Measurements from ENCODE around the gene CMPK1.
A peak's percentile ranks its signal among the peaks of the same experiment; 100 is the strongest.

The CMPK1 gene

GRCh38 chr1:47298025-47298699 is 35.4 kb upstream of the CMPK1 start:
- Histone ChIP-seq H3K4me1 (ENCODE audit: control insufficient read depth in 2 of 2, insufficient read depth in 1 of 2, low read depth in 1 of 2, low read length in 2 of 2) (no peaks in the 10 kb centered on the region), H3K4ac (ENCODE audit: low read length) (no peak overlapping the region), H3K27me3 (ENCODE audit: control insufficient read depth in 3 of 3, insufficient read depth in 3 of 3, low read depth in 1 of 3, low read length in 3 of 3) (no peaks in the 10 kb centered on the region), H2BK12ac (ENCODE audit: low read length) (no peak overlapping the region), H2BK5ac (ENCODE audit: low read length) (no peak overlapping the region), H3K9ac (ENCODE audit: low read depth, low read length, poor library complexity) (no peak overlapping the region), H4K8ac (ENCODE audit: low read depth, low read length) (no peak overlapping the region), H3K36me3 (replicated peaks in 1 of 2; ENCODE audit: control insufficient read depth in 2 of 2, insufficient read depth in 2 of 2, low read length in 2 of 2) (peaks cover 21 to 96% of the 10 kb centered on the region in 2 donors), H2AK5ac (ENCODE audit: low read depth, low read length) (no peak overlapping the region), H2BK120ac (ENCODE audit: low read depth, low read length) (no peak overlapping the region), H3K18ac (ENCODE audit: low read length) (no peak overlapping the region), H2AFZ (ENCODE audit: low read length) (no peak overlapping the region), H3K4me2 (ENCODE audit: insufficient read depth, low read length, poor library complexity, severe bottlenecking) (no peak overlapping the region), H3K23ac (ENCODE audit: low read depth, low read length, poor library complexity) (no peak overlapping the region), H3K79me1 (ENCODE audit: low read depth, low read length) (no peaks in the 10 kb centered on the region), H4K91ac (ENCODE audit: low read depth, low read length, poor library complexity) (no peak overlapping the region), H3K4me3 (ENCODE audit: low read length in 2 of 2) (no peak overlapping the region), H3K9me3 (replicated peaks in 1 of 2; ENCODE audit: control insufficient read depth in 2 of 2, insufficient read depth in 1 of 2, low read depth in 1 of 2, low read length in 2 of 2) (peaks cover 0 to 2% of the 10 kb centered on the region in 2 donors), H3K27ac (replicated peaks; ENCODE audit: low read length) (no peak overlapping the region), H3K14ac (ENCODE audit: low read length) (no peak overlapping the region), H2BK15ac (ENCODE audit: low read length) (no peak overlapping the region)
- no peak for DNase-seq (ENCODE audit: low spot score)

- H3K9me3 ChIP-seq (replicated peaks in 1 of 2; ENCODE audit: control insufficient read depth in 2 of 2, insufficient read depth in 1 of 2, low read depth in 1 of 2, low read length in 2 of 2): peaks cover 0 to 1% of the 10 kb centered on the region in 2 donors
- H3K36me3 ChIP-seq (replicated peaks in 1 of 2; ENCODE audit: control insufficient read depth in 2 of 2, insufficient read depth in 2 of 2, low read length in 2 of 2): peaks cover 24 to 91% of the 10 kb centered on the region in 2 donors
- no peak overlapping the region for H2BK5ac ChIP-seq (ENCODE audit: low read length)
- H3K27me3 ChIP-seq (ENCODE audit: control insufficient read depth in 3 of 3, insufficient read depth in 3 of 3, low read depth in 1 of 3, low read length in 3 of 3): no peaks in the 10 kb centered on the region
- no peaks in the 10 kb centered on the region for H3K4me1 ChIP-seq (ENCODE audit: control insufficient read depth in 2 of 2, insufficient read depth in 1 of 2, low read depth in 1 of 2, low read length in 2 of 2)
- H2BK120ac ChIP-seq (ENCODE audit: low read depth, low read length): no peak overlapping the region
- no peak overlapping the region for H3K9ac ChIP-seq (ENCODE audit: low read depth, low read length, poor library complexity)
- DNase-seq (ENCODE audit: low spot score): no peak
- no peak overlapping the region for H2BK12ac ChIP-seq (ENCODE audit: low read length)
- H4K8ac ChIP-seq (ENCODE audit: low read depth, low read length): no peak overlapping the region
- no peak overlapping the region for H4K91ac ChIP-seq (ENCODE audit: low read depth, low read length, poor library complexity)
- no peak overlapping the region for H3K18ac ChIP-seq (ENCODE audit: low read length)
- H3K4me2 ChIP-seq (ENCODE audit: insufficient read depth, low read length, poor library complexity, severe bottlenecking): no peak overlapping the region
- H3K27ac ChIP-seq (replicated peaks; ENCODE audit: low read length): no peak overlapping the region
- no CpG with 5 or more reads among the region's 2 CpGs for WGBS, 2 donors (ENCODE audit: extremely low coverage in 2 of 2, insufficient read length in 2 of 2, insufficient replicate concordance in 1 of 2)
- H3K4ac ChIP-seq (ENCODE audit: low read length): no peak overlapping the region
- H3K23ac ChIP-seq (ENCODE audit: low read depth, low read length, poor library complexity): no peak overlapping the region
- H2AK5ac ChIP-seq (ENCODE audit: low read depth, low read length): no peak overlapping the region
- H2BK15ac ChIP-seq (ENCODE audit: low read length): no peak overlapping the region
- no peak overlapping the region for H3K4me3 ChIP-seq (ENCODE audit: low read length in 2 of 2)
- peaks cover 3% of the 10 kb centered on the region for H3K79me1 ChIP-seq (ENCODE audit: low read depth, low read length)
- H3K14ac ChIP-seq (ENCODE audit: low read length): no peak overlapping the region
- H2AFZ ChIP-seq (ENCODE audit: low read length): no peak overlapping the region
Observed at GRCh38 chr1:47302472-47302871, 31.1 kb upstream of the CMPK1 start.

- H3K9me3 ChIP-seq (replicated peaks in 1 of 2; ENCODE audit: control insufficient read depth in 2 of 2, insufficient read depth in 1 of 2, low read depth in 1 of 2, low read length in 2 of 2): no peaks in the 10 kb centered on the region
- no peak overlapping the region for H4K8ac ChIP-seq (ENCODE audit: low read depth, low read length)
- H3K4me3 ChIP-seq (ENCODE audit: low read length in 2 of 2): no peak overlapping the region
- H2BK15ac ChIP-seq (ENCODE audit: low read length): no peak overlapping the region
- no peak overlapping the region for H3K27ac ChIP-seq (replicated peaks; ENCODE audit: low read length)
- DNase-seq (ENCODE audit: low spot score): no peak
- H3K9ac ChIP-seq (ENCODE audit: low read depth, low read length, poor library complexity): no peak overlapping the region
- no peak overlapping the region for H4K91ac ChIP-seq (ENCODE audit: low read depth, low read length, poor library complexity)
- no peak overlapping the region for H2BK12ac ChIP-seq (ENCODE audit: low read length)
- H2AK5ac ChIP-seq (ENCODE audit: low read depth, low read length): no peak overlapping the region
- peaks cover 3% of the 10 kb centered on the region for H3K79me1 ChIP-seq (ENCODE audit: low read depth, low read length)
- H3K4me1 ChIP-seq (ENCODE audit: control insufficient read depth in 2 of 2, insufficient read depth in 1 of 2, low read depth in 1 of 2, low read length in 2 of 2): no peaks in the 10 kb centered on the region
- no peak overlapping the region for H3K4ac ChIP-seq (ENCODE audit: low read length)
- no CpG with 5 or more reads among the region's 4 CpGs for WGBS, 2 donors (ENCODE audit: extremely low coverage in 2 of 2, insufficient read length in 2 of 2, insufficient replicate concordance in 1 of 2)
- peaks cover 6 to 64% of the 10 kb centered on the region in 2 donors for H3K36me3 ChIP-seq (replicated peaks in 1 of 2; ENCODE audit: control insufficient read depth in 2 of 2, insufficient read depth in 2 of 2, low read length in 2 of 2)
- H2BK5ac ChIP-seq (ENCODE audit: low read length): no peak overlapping the region
- H3K18ac ChIP-seq (ENCODE audit: low read length): no peak overlapping the region
- H3K27me3 ChIP-seq (ENCODE audit: control insufficient read depth in 3 of 3, insufficient read depth in 3 of 3, low read depth in 1 of 3, low read length in 3 of 3): no peaks in the 10 kb centered on the region
- no peak overlapping the region for H2AFZ ChIP-seq (ENCODE audit: low read length)
- no peak overlapping the region for H3K23ac ChIP-seq (ENCODE audit: low read depth, low read length, poor library complexity)
- no peak overlapping the region for H3K14ac ChIP-seq (ENCODE audit: low read length)
- H3K4me2 ChIP-seq (ENCODE audit: insufficient read depth, low read length, poor library complexity, severe bottlenecking): no peak overlapping the region
- no peak overlapping the region for H2BK120ac ChIP-seq (ENCODE audit: low read depth, low read length)
Observed at GRCh38 chr1:47309427-47309826, 24.2 kb upstream of the CMPK1 start.

- no peaks in the 10 kb centered on the region for H3K27me3 ChIP-seq (ENCODE audit: control insufficient read depth in 3 of 3, insufficient read depth in 3 of 3, low read depth in 1 of 3, low read length in 3 of 3)
- H2BK120ac ChIP-seq (ENCODE audit: low read depth, low read length): no peak within 1 kb of the TSS
- no peak within 1 kb of the TSS for H2BK12ac ChIP-seq (ENCODE audit: low read length)
- H3K18ac ChIP-seq (ENCODE audit: low read length): peak within 1 kb of the TSS; percentile 31
- H3K79me1 ChIP-seq (ENCODE audit: low read depth, low read length): no peaks in the 10 kb centered on the region
- no peak within 1 kb of the TSS for H3K9ac ChIP-seq (ENCODE audit: low read depth, low read length, poor library complexity)
- no peak within 1 kb of the TSS for H4K8ac ChIP-seq (ENCODE audit: low read depth, low read length)
- no peak within 1 kb of the TSS for H3K14ac ChIP-seq (ENCODE audit: low read length)
- H4K91ac ChIP-seq (ENCODE audit: low read depth, low read length, poor library complexity): no peak within 1 kb of the TSS
- peaks cover 0 to 3% of the 10 kb centered on the region in 2 donors for H3K4me1 ChIP-seq (ENCODE audit: control insufficient read depth in 2 of 2, insufficient read depth in 1 of 2, low read depth in 1 of 2, low read length in 2 of 2)
- H2AFZ ChIP-seq (ENCODE audit: low read length): peak within 1 kb of the TSS; percentile 90
- H3K23ac ChIP-seq (ENCODE audit: low read depth, low read length, poor library complexity): peak within 1 kb of the TSS; percentile 12
- no peak within 1 kb of the TSS for H3K4ac ChIP-seq (ENCODE audit: low read length)
- no peak within 1 kb of the TSS for H2BK5ac ChIP-seq (ENCODE audit: low read length)
- peaks cover 3 to 29% of the 10 kb centered on the region in 2 donors for H3K36me3 ChIP-seq (replicated peaks in 1 of 2; ENCODE audit: control insufficient read depth in 2 of 2, insufficient read depth in 2 of 2, low read length in 2 of 2)
- peak within 1 kb of the TSS; percentile 81 for H3K27ac ChIP-seq (replicated peaks; ENCODE audit: low read length)
- H3K9me3 ChIP-seq (replicated peaks in 1 of 2; ENCODE audit: control insufficient read depth in 2 of 2, insufficient read depth in 1 of 2, low read depth in 1 of 2, low read length in 2 of 2): no peaks in the 10 kb centered on the region
- H3K4me2 ChIP-seq (ENCODE audit: insufficient read depth, low read length, poor library complexity, severe bottlenecking): peak within 1 kb of the TSS; percentile 55
- H2AK5ac ChIP-seq (ENCODE audit: low read depth, low read length): no peak within 1 kb of the TSS
- no peak within 1 kb of the TSS for H2BK15ac ChIP-seq (ENCODE audit: low read length)
- DNase-seq (ENCODE audit: low spot score): peak; percentile 98
- WGBS, 2 donors (ENCODE audit: extremely low coverage in 2 of 2, insufficient read length in 2 of 2, insufficient replicate concordance in 1 of 2): no CpG with 5 or more reads among the region's 54 CpGs
- peak within 1 kb of the TSS; percentile 69 to 98 for H3K4me3 ChIP-seq (ENCODE audit: low read length in 2 of 2)
Observed at GRCh38 chr1:47313915-47314664, 19.5 kb upstream of the CMPK1 start, which contains the start of gene STIL. Gene STIL (minus strand): TSS chr1:47314147. CDS start chr1:47310319, 3,828 bp downstream.
